Lower leg skin (tissue), 4 donors: ENCODE measurements around the gene NAV3. TPM values are rescaled to one million over a fixed set of nuclear protein-coding genes. Genes with fewer than 3 reads are reported as not detected.

Experiments
- DNase-seq, 2 donors: peaks; one replicate each; pipeline ENCODE4 v3.0.0-alpha.2; 2019; ENCODE audit warnings: low spot score in 2 of 2
- H3K4me3 ChIP-seq: fragments of 200-600 bp; sonication (generic); 2 replicates; pipeline ENCODE4 v1.5.1; 2017; ENCODE audit warnings: mild to moderate bottlenecking, low read depth; ENCODE audit not compliant: poor library complexity, severe bottlenecking
- CTCF ChIP-seq, 3 donors: fragments of 450-650 bp; IDR thresholded peaks; one replicate each; pipeline ENCODE4 v1.5.1; 2016; ENCODE audit warnings: antibody characterized with exemption in 3 of 3, mild to moderate bottlenecking in 3 of 3, moderate library complexity in 2 of 3
- POLR2A ChIP-seq, 2 donors: fragments of 450-650 bp; IDR thresholded peaks; one replicate each; pipeline ENCODE4 v1.6.1; 2016 to 2017; ENCODE audit warnings: antibody characterized with exemption in 2 of 2, mild to moderate bottlenecking in 1 of 2, moderate library complexity in 1 of 2
- WGBS, 2 donors: methylation state at CpG; one replicate each; pipeline ENCODE4 v1.1.5; 2018; 5-methylcytosine and 5-hydroxymethylcytosine counted together
- intact Hi-C: fragments of 100-400 bp; cut with DNase I; formaldehyde crosslinking; loops from one replicate; pipeline ENCODE4 v1.15.0; 2023; ENCODE audit warnings: low total_unique reads
- total RNA-seq, 4 donors: library from RNA; depleted of rRNA; stranded (reverse); fragments of >200 nt; gene quantifications; one replicate each; pipeline ENCODE4 v1.1.0, GENCODE V29; 2016

Gene NAV3
- total RNA-seq, 4 donors from 2014 or later: 8.0 to 22.5 (median 12.7) TPM

DNA sequence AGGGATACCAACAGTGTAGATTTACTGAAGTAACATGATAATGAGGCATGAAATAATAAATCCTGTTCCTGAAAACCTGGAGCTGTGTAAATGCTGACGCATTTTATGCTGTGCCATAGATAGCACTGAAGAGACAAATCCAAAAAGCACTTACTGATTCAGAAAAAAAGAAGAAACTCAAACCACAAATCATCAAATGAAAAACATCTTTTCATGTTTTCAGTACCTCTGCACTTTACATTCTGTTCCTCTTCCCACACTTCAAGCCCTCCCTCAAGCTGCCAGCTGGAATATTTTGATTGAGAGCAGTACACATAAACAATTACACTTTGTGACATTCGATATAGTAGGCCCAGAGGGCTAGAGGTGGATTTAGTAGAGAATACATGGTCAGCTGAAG lies 362.3 kb downstream of the NAV3 start:
- intact Hi-C loops: no loop called here
- WGBS, 2 donors: 68 to 75% methylated on average over 2 of the region's 2 CpGs

GRCh38 chr12:78194448-78194847 lies 363.8 kb downstream of the NAV3 start:
- intact Hi-C loops: no loop called here
- DNase-seq: no peak

More for the DNA sequence above, 362.3 kb downstream of the NAV3 start:
- H3K4me3 ChIP-seq: no peak overlapping the region
- TF ChIP-seq POLR2A (IDR thresholded peaks at IDR 0.05) (no peak), CTCF (IDR thresholded peaks at IDR 0.05) (no peak)
- DNase-seq: no peak

DNA sequence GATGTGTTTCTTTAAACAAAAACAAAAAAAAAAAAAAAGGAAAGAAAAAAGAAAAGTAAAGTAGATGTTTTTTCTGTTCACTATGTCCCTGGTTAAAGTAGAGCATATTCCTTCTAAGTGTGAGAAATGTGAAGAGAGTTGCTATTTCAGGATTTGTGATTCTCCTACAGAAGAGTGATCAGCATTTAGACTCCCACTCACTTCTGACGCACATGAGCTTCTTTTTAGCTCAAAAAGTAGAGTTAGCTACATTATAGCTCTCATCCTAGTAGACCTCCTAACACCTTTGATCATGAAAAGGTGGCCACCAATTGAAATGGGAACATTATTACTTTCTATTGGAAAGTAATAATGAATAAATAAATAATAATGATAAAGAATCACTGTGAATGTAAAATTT lies 368.2 kb downstream of the NAV3 start:
- no peak for DNase-seq
- TF ChIP-seq POLR2A (IDR thresholded peaks at IDR 0.05): no peak
- TF ChIP-seq CTCF (IDR thresholded peaks at IDR 0.05): no peak
- H3K4me3 ChIP-seq: no peak overlapping the region
- intact Hi-C loops: no loop called here
- 87 to 89% methylated on average over 1 of the region's 1 CpG for WGBS, 2 donors

More at GRCh38 chr12:78194448-78194847, 363.8 kb downstream of the NAV3 start:
- 39 to 70% methylated on average over 3 of the region's 3 CpGs for WGBS, 2 donors
- no peak for TF ChIP-seq CTCF (IDR thresholded peaks at IDR 0.05)
- no peak for TF ChIP-seq POLR2A (IDR thresholded peaks at IDR 0.05)
- no peak overlapping the region for H3K4me3 ChIP-seq

GRCh38 chr12:78199926-78200325 lies 369.2 kb downstream of the NAV3 start:
- 89 to 93% methylated on average over 1 of the region's 1 CpG for whole genome bisulfite sequencing, 2 donors
- TF ChIP-seq POLR2A (IDR thresholded peaks at IDR 0.05) (no peak), CTCF (IDR thresholded peaks at IDR 0.05) (no peak)
- H3K4me3 ChIP-seq: no peak overlapping the region
- DNase-seq: no peak
- intact Hi-C loops: no loop called here

DNA sequence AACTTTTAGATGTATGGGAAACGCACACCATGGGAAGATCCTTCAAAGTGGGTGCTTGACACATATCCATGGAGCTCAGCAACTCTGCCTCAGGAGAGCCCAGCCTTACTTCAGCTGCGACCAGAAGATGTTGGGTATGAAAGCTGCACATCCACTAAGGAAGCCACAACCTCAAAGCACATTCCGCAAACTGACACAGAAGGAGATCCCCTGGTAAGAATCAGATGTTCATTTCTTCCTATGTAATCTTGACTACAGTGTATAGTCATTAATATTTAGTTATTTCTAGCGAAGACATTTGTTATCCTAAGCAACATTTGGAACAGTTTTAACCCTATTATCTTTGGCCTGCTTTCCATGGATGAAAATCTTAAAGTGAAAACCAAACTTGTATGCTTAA lies 374.2 kb downstream of the NAV3 start:
- intact Hi-C loops: no loop called here
- H3K4me3 ChIP-seq: no peak overlapping the region
- WGBS, 2 donors: 67 to 89% methylated on average over 4 of the region's 4 CpGs
- no peak for DNase-seq
- no peak for TF ChIP-seq POLR2A (IDR thresholded peaks at IDR 0.05)
- no peak for TF ChIP-seq CTCF (IDR thresholded peaks at IDR 0.05)

- intact Hi-C loops: no loop called here
- DNase-seq: no peak
- no peak for TF ChIP-seq POLR2A (IDR thresholded peaks at IDR 0.05)
- no peak for TF ChIP-seq CTCF (IDR thresholded peaks at IDR 0.05)
- 72 to 88% methylated on average over 6 of the region's 6 CpGs for WGBS, 2 donors
- no peak overlapping the region for H3K4me3 ChIP-seq
Observed at GRCh38 chr12:78208092-78208491, 377.4 kb downstream of the NAV3 start.
